ENCODE results near the gene EFTUD2.

EFTUD2 gene

GRCh38 chr17:44916781-44917241, 17.6 kb upstream of the EFTUD2 start:
- no peak for TF ChIP-seq CTCF (IDR thresholded peaks at IDR 0.05; ENCODE audit: extremely low read depth, insufficient read depth, missing control alignments)
- in situ Hi-C loops (cut with MboI; ENCODE audit: low pct_unique_long_range_greater_than_20kb, low sequenced_read_pairs, unreplicated experiment): no loop called here
- no peak for DNase-seq (ENCODE audit: low spot score)

DNA sequence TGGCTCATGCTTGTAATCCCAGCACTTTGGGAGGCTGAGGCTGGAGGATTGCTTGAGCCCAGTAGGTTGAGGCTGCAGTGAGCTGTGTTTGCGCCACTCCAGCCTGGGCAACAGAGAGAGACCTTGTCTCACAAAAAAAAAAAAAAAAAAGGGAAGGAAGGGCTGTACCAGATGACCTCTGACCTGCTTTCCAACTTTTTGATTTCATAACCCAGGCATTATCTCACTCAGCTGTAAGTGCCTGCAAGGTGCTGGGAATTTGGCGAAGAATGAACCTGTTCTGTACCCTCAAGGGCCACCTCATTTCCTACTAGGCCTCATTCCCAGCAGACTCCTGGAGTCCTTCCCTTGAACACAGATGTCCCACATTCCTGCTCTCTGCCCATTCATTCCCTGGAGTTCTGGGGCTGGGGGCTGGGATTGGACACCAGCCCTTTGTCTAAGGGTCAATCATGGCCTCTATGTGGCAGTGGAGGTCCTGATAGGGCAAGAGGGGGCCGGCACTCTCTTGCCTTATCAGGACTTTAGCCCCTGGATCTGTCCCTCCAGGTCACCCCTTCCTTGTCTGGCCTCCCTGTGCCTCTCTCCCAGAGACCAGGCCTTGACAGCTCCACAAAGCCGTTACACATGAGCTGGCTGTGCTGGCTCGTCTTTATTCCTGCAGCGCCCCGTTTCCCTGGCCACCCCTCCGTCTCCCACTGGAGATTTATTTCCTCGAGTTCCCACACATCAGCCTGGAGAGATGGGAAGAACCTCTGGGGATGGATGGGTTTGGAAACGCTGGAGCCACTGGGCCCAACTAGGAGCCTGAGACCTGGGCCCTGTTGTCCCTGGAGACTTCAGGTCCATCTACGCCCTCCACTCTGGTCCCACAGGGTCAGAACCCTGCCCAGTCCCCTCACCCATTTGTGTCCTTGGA, 16.9 kb upstream of the EFTUD2 start:
- in situ Hi-C loops (cut with MboI; ENCODE audit: low pct_unique_long_range_greater_than_20kb, low sequenced_read_pairs, unreplicated experiment): no loop called here
- no peak for DNase-seq (ENCODE audit: low spot score)

GRCh38 chr17:44915321-44915726, 16.1 kb upstream of the EFTUD2 start, which contains the start of gene GFAP:
Gene GFAP (minus strand): TSS chr17:44915500. CDS start chr17:44915486, 14 bp downstream.
- in situ Hi-C loops (cut with MboI; ENCODE audit: low pct_unique_long_range_greater_than_20kb, low sequenced_read_pairs, unreplicated experiment): no loop called here
- no peak for TF ChIP-seq CTCF (IDR thresholded peaks at IDR 0.05; ENCODE audit: extremely low read depth, insufficient read depth, missing control alignments)
- no peak for DNase-seq (ENCODE audit: low spot score)

More for the DNA sequence above, 16.9 kb upstream of the EFTUD2 start:
- no peak for TF ChIP-seq CTCF (IDR thresholded peaks at IDR 0.05; ENCODE audit: extremely low read depth, insufficient read depth, missing control alignments)

DNA sequence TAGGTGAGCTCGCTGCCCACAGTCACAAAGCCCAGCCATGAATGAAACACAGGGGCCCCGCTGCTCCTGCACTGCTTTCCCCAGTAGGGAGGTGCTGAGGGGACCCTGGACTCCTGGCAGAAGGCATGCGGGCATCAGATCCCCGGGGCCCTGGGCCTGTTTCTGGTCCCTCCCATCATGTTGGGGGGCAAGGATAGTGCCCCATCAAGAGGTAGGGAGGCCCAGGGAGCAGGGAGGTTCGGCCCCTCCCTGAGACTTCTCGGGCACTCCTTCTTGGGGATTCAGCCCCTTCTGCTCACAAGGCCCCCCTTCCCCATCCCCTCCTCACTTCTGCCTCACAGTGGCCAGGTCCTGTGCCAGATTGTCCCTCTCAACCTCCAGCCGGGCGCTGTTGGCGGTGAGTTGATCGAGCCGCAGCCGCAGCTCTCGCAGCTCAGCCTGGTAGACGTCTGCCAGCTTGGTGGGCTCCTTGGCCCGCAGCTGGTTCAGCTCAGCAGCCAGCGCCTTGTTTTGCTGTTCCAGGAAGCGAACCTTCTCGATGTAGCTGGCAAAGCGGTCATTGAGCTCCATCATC, 15.5 kb upstream of the EFTUD2 start:
- DNase-seq (ENCODE audit: low spot score): no peak
- no peak for TF ChIP-seq CTCF (IDR thresholded peaks at IDR 0.05; ENCODE audit: extremely low read depth, insufficient read depth, missing control alignments)
- in situ Hi-C loops (cut with MboI; ENCODE audit: low pct_unique_long_range_greater_than_20kb, low sequenced_read_pairs, unreplicated experiment): no loop called here

DNA sequence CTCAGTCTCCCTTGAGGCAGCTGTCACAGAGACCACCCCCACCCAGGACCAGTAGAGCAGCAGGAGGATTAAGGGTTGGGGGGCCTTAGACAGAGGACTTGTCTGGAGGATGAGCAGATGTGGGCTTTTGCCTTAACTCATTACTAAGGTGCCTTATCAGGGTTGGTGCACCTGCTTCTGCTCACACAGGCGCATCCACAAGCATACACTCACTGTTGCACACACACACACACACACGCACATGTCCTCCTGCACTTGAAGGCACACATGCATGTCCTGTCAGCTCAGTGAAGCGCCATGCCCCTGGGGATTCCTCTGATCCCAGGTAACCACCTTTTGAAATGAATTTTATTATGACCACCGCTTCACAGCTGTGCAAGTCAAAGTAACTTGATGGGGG, 14.9 kb upstream of the EFTUD2 start:
- DNase-seq (ENCODE audit: low spot score): no peak
- TF ChIP-seq CTCF (IDR thresholded peaks at IDR 0.05; ENCODE audit: extremely low read depth, insufficient read depth, missing control alignments): no peak
- in situ Hi-C loops (cut with MboI; ENCODE audit: low pct_unique_long_range_greater_than_20kb, low sequenced_read_pairs, unreplicated experiment): no loop called here

GRCh38 chr17:44913676-44914075, 14.4 kb upstream of the EFTUD2 start:
- no peak for TF ChIP-seq CTCF (IDR thresholded peaks at IDR 0.05; ENCODE audit: extremely low read depth, insufficient read depth, missing control alignments)
- in situ Hi-C loops (cut with MboI; ENCODE audit: low pct_unique_long_range_greater_than_20kb, low sequenced_read_pairs, unreplicated experiment): no loop called here
- DNase-seq (ENCODE audit: low spot score): no peak
